ENCODE results near the gene NR4A3.

GRCh38 chr9:99896119-99896518 lies 74.4 kb downstream of the NR4A3 start:
- TF ChIP-seq CTCF (conservative IDR thresholded peaks at IDR 0.05; ENCODE audit: low read length): no peak
- TF ChIP-seq EZH2phosphoT487 (IDR thresholded peaks at IDR 0.05; ENCODE audit: borderline replicate concordance): no peak

Measured in Loucy (cell line).